ENCODE results near the gene OGFOD2.

OGFOD2 gene

GRCh38 chr12:123019841-123020138 lies 44.7 kb downstream of the OGFOD2 start:
- Histone ChIP-seq H3K36me3 (ENCODE audit: control insufficient read depth, insufficient read depth, low read length) (no peaks in the 10 kb centered on the region), H3K4me1 (ENCODE audit: control insufficient read depth, insufficient read depth, low read length) (no peaks in the 10 kb centered on the region), H3K9me3 (ENCODE audit: control insufficient read depth, low read length) (no peaks in the 10 kb centered on the region), H3K4me3 (ENCODE audit: insufficient read depth, low read depth, low read length) (no peak overlapping the region), H3K27ac (ENCODE audit: insufficient read depth, low read depth, low read length, poor library complexity, severe bottlenecking) (no peak overlapping the region), H3K27me3 (ENCODE audit: control insufficient read depth, insufficient read depth, low read length, poor library complexity, severe bottlenecking) (no peaks in the 10 kb centered on the region)
- WGBS, 2 experiments: 82 to 85% methylated on average over 2 of the region's 2 CpGs

- Histone ChIP-seq H3K27ac (ENCODE audit: insufficient read depth, low read depth, low read length, poor library complexity, severe bottlenecking) (no peak overlapping the region), H3K4me1 (ENCODE audit: control insufficient read depth, insufficient read depth, low read length) (no peaks in the 10 kb centered on the region), H3K9me3 (ENCODE audit: control insufficient read depth, low read length) (no peaks in the 10 kb centered on the region), H3K4me3 (ENCODE audit: insufficient read depth, low read depth, low read length) (no peak overlapping the region), H3K27me3 (ENCODE audit: control insufficient read depth, insufficient read depth, low read length, poor library complexity, severe bottlenecking) (no peaks in the 10 kb centered on the region), H3K36me3 (ENCODE audit: control insufficient read depth, insufficient read depth, low read length) (no peaks in the 10 kb centered on the region)
- WGBS, 2 experiments: 91 to 92% methylated on average over 18 of the region's 18 CpGs
Observed at GRCh38 chr12:123021688-123022604, 46.9 kb downstream of the OGFOD2 start.

- Histone ChIP-seq H3K4me3 (ENCODE audit: insufficient read depth, low read depth, low read length) (no peak overlapping the region), H3K27ac (ENCODE audit: insufficient read depth, low read depth, low read length, poor library complexity, severe bottlenecking) (no peak overlapping the region), H3K27me3 (ENCODE audit: control insufficient read depth, insufficient read depth, low read length, poor library complexity, severe bottlenecking) (no peaks in the 10 kb centered on the region), H3K4me1 (ENCODE audit: control insufficient read depth, insufficient read depth, low read length) (no peaks in the 10 kb centered on the region), H3K9me3 (ENCODE audit: control insufficient read depth, low read length) (no peaks in the 10 kb centered on the region), H3K36me3 (ENCODE audit: control insufficient read depth, insufficient read depth, low read length) (no peaks in the 10 kb centered on the region)
- 92% methylated on average over 5 of the region's 5 CpGs for WGBS, 2 experiments
Observed at GRCh38 chr12:123022846-123023245, 47.8 kb downstream of the OGFOD2 start.

GRCh38 chr12:123024819-123025391 lies 49.9 kb downstream of the OGFOD2 start:
- Histone ChIP-seq H3K4me1 (ENCODE audit: control insufficient read depth, insufficient read depth, low read length) (no peaks in the 10 kb centered on the region), H3K27me3 (ENCODE audit: control insufficient read depth, insufficient read depth, low read length, poor library complexity, severe bottlenecking) (no peaks in the 10 kb centered on the region), H3K27ac (ENCODE audit: insufficient read depth, low read depth, low read length, poor library complexity, severe bottlenecking) (no peak overlapping the region), H3K4me3 (ENCODE audit: insufficient read depth, low read depth, low read length) (no peak overlapping the region), H3K36me3 (ENCODE audit: control insufficient read depth, insufficient read depth, low read length) (no peaks in the 10 kb centered on the region), H3K9me3 (ENCODE audit: control insufficient read depth, low read length) (no peaks in the 10 kb centered on the region)
- WGBS, 2 experiments: 91 to 93% methylated on average over 9 of the region's 9 CpGs

GRCh38 chr12:123026094-123026853 lies 51.2 kb downstream of the OGFOD2 start:
- H3K27me3 ChIP-seq (ENCODE audit: control insufficient read depth, insufficient read depth, low read length, poor library complexity, severe bottlenecking): no peaks in the 10 kb centered on the region
- WGBS, 2 experiments: 90 to 91% methylated on average over 9 of the region's 9 CpGs

DNA sequence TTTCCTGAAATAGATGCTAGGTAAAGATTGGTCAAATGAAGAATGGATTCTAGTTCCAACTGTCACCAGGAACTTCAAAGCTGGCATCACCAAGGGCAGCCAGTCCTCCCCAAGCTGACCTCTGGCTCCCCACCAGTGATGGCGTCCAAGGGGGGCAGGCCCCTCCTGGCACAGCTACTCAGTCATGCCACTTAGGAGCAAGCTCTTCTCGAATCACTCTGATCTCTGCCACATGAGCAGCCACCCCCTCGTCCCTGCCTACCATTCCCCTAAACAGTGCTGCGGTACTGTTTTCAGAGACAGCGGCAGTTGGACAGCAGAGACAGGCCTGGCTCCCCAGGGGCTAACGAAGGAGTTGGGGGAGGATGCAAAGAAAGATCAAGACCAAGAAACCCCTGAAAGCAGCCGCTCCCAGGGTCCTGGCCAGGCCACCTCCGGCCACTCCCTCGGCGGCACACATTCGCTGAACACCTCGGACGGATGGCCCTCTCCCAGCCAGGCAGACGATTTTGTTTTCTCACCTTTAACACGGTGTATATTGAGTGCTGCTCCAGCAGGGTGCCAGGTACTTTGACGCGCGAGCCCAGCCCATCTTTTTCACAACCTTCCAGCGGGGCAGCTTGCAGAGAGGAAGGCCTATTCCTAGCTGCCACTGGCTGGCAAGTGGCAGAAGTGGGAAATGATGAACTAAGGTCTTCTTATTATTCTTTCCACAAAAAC lies 52.8 kb downstream of the OGFOD2 start:
- Histone ChIP-seq H3K27ac (ENCODE audit: insufficient read depth, low read depth, low read length, poor library complexity, severe bottlenecking) (no peak overlapping the region), H3K36me3 (ENCODE audit: control insufficient read depth, insufficient read depth, low read length) (no peaks in the 10 kb centered on the region), H3K4me1 (ENCODE audit: control insufficient read depth, insufficient read depth, low read length) (no peaks in the 10 kb centered on the region), H3K4me3 (ENCODE audit: insufficient read depth, low read depth, low read length) (no peak overlapping the region), H3K27me3 (ENCODE audit: control insufficient read depth, insufficient read depth, low read length, poor library complexity, severe bottlenecking) (no peaks in the 10 kb centered on the region), H3K9me3 (ENCODE audit: control insufficient read depth, low read length) (no peaks in the 10 kb centered on the region)
- WGBS, 2 experiments: 79 to 81% methylated on average over 18 to 19 of the region's 19 CpGs

More at GRCh38 chr12:123026094-123026853, 51.2 kb downstream of the OGFOD2 start:
- Histone ChIP-seq H3K4me1 (ENCODE audit: control insufficient read depth, insufficient read depth, low read length) (no peaks in the 10 kb centered on the region), H3K27ac (ENCODE audit: insufficient read depth, low read depth, low read length, poor library complexity, severe bottlenecking) (no peak overlapping the region), H3K36me3 (ENCODE audit: control insufficient read depth, insufficient read depth, low read length) (no peaks in the 10 kb centered on the region), H3K4me3 (ENCODE audit: insufficient read depth, low read depth, low read length) (no peak overlapping the region), H3K9me3 (ENCODE audit: control insufficient read depth, low read length) (no peaks in the 10 kb centered on the region)

- no peaks in the 10 kb centered on the region for H3K27me3 ChIP-seq (ENCODE audit: control insufficient read depth, insufficient read depth, low read length, poor library complexity, severe bottlenecking)
- 88 to 90% methylated on average over 7 of the region's 7 CpGs for WGBS, 2 experiments
- H3K4me3 ChIP-seq (ENCODE audit: insufficient read depth, low read depth, low read length): no peak overlapping the region
Observed at GRCh38 chr12:123028475-123028874, 53.4 kb downstream of the OGFOD2 start.

GRCh38 chr12:123029550-123029949 lies 54.5 kb downstream of the OGFOD2 start:
- Histone ChIP-seq H3K27ac (ENCODE audit: insufficient read depth, low read depth, low read length, poor library complexity, severe bottlenecking) (no peak overlapping the region), H3K4me3 (ENCODE audit: insufficient read depth, low read depth, low read length) (no peak overlapping the region), H3K9me3 (ENCODE audit: control insufficient read depth, low read length) (no peaks in the 10 kb centered on the region), H3K4me1 (ENCODE audit: control insufficient read depth, insufficient read depth, low read length) (no peaks in the 10 kb centered on the region), H3K36me3 (ENCODE audit: control insufficient read depth, insufficient read depth, low read length) (no peaks in the 10 kb centered on the region), H3K27me3 (ENCODE audit: control insufficient read depth, insufficient read depth, low read length, poor library complexity, severe bottlenecking) (no peaks in the 10 kb centered on the region)

More at GRCh38 chr12:123028475-123028874, 53.4 kb downstream of the OGFOD2 start:
- H3K4me1 ChIP-seq (ENCODE audit: control insufficient read depth, insufficient read depth, low read length): no peaks in the 10 kb centered on the region
- H3K36me3 ChIP-seq (ENCODE audit: control insufficient read depth, insufficient read depth, low read length): no peaks in the 10 kb centered on the region
- H3K9me3 ChIP-seq (ENCODE audit: control insufficient read depth, low read length): no peaks in the 10 kb centered on the region
- H3K27ac ChIP-seq (ENCODE audit: insufficient read depth, low read depth, low read length, poor library complexity, severe bottlenecking): no peak overlapping the region
